ENCODE measurements around the gene CAMK2N2. TPM values are rescaled to one million over a fixed set of nuclear protein-coding genes. Genes with fewer than 3 reads are reported as not detected.

CAMK2N2 gene
- total RNA-seq, 4 donors from 2014 or later: not detected

GRCh38 chr3:184231671-184232070 is 29.7 kb downstream of the CAMK2N2 start:
- TF ChIP-seq, protein P1, sequence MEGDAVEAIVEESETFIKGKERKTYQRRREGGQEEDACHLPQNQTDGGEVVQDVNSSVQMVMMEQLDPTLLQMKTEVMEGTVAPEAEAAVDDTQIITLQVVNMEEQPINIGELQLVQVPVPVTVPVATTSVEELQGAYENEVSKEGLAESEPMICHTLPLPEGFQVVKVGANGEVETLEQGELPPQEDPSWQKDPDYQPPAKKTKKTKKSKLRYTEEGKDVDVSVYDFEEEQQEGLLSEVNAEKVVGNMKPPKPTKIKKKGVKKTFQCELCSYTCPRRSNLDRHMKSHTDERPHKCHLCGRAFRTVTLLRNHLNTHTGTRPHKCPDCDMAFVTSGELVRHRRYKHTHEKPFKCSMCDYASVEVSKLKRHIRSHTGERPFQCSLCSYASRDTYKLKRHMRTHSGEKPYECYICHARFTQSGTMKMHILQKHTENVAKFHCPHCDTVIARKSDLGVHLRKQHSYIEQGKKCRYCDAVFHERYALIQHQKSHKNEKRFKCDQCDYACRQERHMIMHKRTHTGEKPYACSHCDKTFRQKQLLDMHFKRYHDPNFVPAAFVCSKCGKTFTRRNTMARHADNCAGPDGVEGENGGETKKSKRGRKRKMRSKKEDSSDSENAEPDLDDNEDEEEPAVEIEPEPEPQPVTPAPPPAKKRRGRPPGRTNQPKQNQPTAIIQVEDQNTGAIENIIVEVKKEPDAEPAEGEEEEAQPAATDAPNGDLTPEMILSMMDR (IDR thresholded peaks at IDR 0.05; ENCODE audit: low read depth): no peak

- TF ChIP-seq, protein P1 (IDR thresholded peaks at IDR 0.05; ENCODE audit: low read depth): no peak
These were observed 30.5 kb downstream of the CAMK2N2 start for GRCh38 chr3:184230603-184231528.

DNA sequence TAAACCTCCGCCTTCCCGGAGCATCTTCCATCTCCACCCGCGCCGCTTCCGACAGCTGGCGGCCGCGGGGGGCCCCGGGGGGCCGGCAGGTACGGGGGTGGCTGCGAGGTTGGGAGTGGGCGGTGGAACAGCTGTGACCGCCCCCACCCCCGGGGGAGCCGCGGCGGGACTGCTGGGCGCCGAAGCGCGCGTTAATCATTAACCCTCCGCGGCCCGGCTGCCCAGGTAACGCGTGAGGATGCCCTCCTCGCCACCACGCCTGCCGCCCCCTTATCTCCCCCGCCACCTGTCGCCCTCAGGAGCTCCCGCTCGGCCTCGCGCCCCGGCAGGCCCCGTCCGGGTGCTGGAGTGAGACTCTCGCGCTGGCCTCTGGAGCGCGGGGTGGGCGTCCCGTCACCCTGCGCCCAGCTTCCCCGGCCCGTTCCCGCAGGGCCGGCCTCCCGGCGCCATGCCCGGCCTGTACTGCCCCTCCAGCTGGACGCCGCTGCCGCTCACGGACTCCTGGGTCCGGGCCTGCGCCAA is 31.2 kb downstream of the CAMK2N2 start:
- TF ChIP-seq, protein P1 (IDR thresholded peaks at IDR 0.05; ENCODE audit: low read depth): no peak

- TF ChIP-seq, protein P1 (IDR thresholded peaks at IDR 0.05; ENCODE audit: low read depth): no peak
These were observed 31.8 kb downstream of the CAMK2N2 start, which contains the start of gene VWA5B2 for GRCh38 chr3:184229394-184230080. VWA5B2 (plus strand) TSS chr3:184229585; CDS start chr3:184230529, 944 bp downstream.

GRCh38 chr3:184228376-184229137 is 32.8 kb downstream of the CAMK2N2 start:
- TF ChIP-seq, protein P1 (IDR thresholded peaks at IDR 0.05; ENCODE audit: low read depth): no peak

- TF ChIP-seq, protein P1 (IDR thresholded peaks at IDR 0.05; ENCODE audit: low read depth): no peak
These were observed 33.8 kb downstream of the CAMK2N2 start for GRCh38 chr3:184227481-184227935.

Measured in subcutaneous adipose tissue (tissue), 4 donors.